Osteoblast (primary cell): ENCODE measurements around the gene TOR4A. TPM values are rescaled to one million over a fixed set of nuclear protein-coding genes. Genes with fewer than 3 reads are reported as not detected.

Experiments used
- DNase-seq: peaks from one replicate; pipeline ENCODE4 v3.0.0; 2011; ENCODE audit warnings: low spot score, mixed read lengths; ENCODE audit not compliant: insufficient read length; ENCODE audit errors: missing footprints
- H2AFZ ChIP-seq: 2 replicates; pipeline ENCODE4 v1.6.0; 2011; ENCODE audit warnings: mild to moderate bottlenecking, low read length
- H3K27ac ChIP-seq: 2 replicates; pipeline ENCODE4 v1.5.1; 2011; ENCODE audit warnings: mild to moderate bottlenecking, low read depth, low read length, moderate library complexity
- H3K27me3 ChIP-seq: 2 replicates; pipeline ENCODE4 v1.6.0; 2012; ENCODE audit warnings: mild to moderate bottlenecking, control low read depth, inconsistent platforms, low read length, moderate library complexity; ENCODE audit not compliant: insufficient read depth
- H3K36me3 ChIP-seq: 2 replicates; pipeline ENCODE4 v1.5.1; 2011; ENCODE audit warnings: mild to moderate bottlenecking, low read length, control low read depth, moderate library complexity; ENCODE audit not compliant: insufficient read depth
- H3K4me1 ChIP-seq: 2 replicates; pipeline ENCODE4 v1.5.1; 2011; ENCODE audit warnings: mild to moderate bottlenecking, low read length, control low read depth, moderate library complexity; ENCODE audit not compliant: insufficient read depth
- H3K4me2 ChIP-seq: 2 replicates; pipeline ENCODE4 v1.6.0; 2011; ENCODE audit warnings: mild to moderate bottlenecking, low read length; ENCODE audit not compliant: insufficient read depth
- H3K4me3 ChIP-seq: fragments of 200-600 bp; sonication (generic); 3 replicates; pipeline ENCODE4 v1.5.1; 2012; ENCODE audit warnings: mild to moderate bottlenecking, low read length, inconsistent platforms; ENCODE audit not compliant: insufficient read depth
- H3K79me2 ChIP-seq: 2 replicates; pipeline ENCODE4 v1.6.0; 2012; ENCODE audit warnings: mild to moderate bottlenecking, low read length, control low read depth, inconsistent platforms; ENCODE audit not compliant: insufficient read depth
- H3K9me3 ChIP-seq: 2 replicates; pipeline ENCODE4 v1.5.1; 2011; ENCODE audit warnings: low read depth, low read length, control low read depth
- H4K20me1 ChIP-seq: 2 replicates; pipeline ENCODE4 v1.6.0; 2012; ENCODE audit warnings: mild to moderate bottlenecking, low read length, control low read depth; ENCODE audit not compliant: insufficient read depth
- CTCF ChIP-seq: IDR thresholded peaks from 2 replicates; pipeline ENCODE4 v1.5.1; 2011; ENCODE audit warnings: mild to moderate bottlenecking, low read depth, low read length, moderate library complexity; ENCODE audit errors: extremely low read depth
- total RNA-seq: library from RNA; depleted of rRNA; stranded (reverse); fragments of >200 nt; gene quantifications from 2 replicates; pipeline ENCODE4 v1.2.3, GENCODE V29; 2012

The TOR4A gene
- total RNA-seq, 1 donor, result 2.5 TPM

GRCh38 chr9:137319739-137320551 lies 42.4 kb downstream of the TOR4A start:
- peaks cover 3% of the 10 kb centered on the region for H4K20me1 ChIP-seq
- H3K27ac ChIP-seq, result no peak overlapping the region
- no peaks in the 10 kb centered on the region for H3K27me3 ChIP-seq
- no peaks in the 10 kb centered on the region for H3K9me3 ChIP-seq
- TF ChIP-seq CTCF, result no peak
- H3K79me2 ChIP-seq, result no peaks in the 10 kb centered on the region
- peak; percentile 85 for DNase-seq
- no peak overlapping the region for H3K4me3 ChIP-seq
- H2AFZ ChIP-seq, result no peak overlapping the region
- no peak overlapping the region for H3K4me2 ChIP-seq
- no peaks in the 10 kb centered on the region for H3K4me1 ChIP-seq
- no peaks in the 10 kb centered on the region for H3K36me3 ChIP-seq

- Histone ChIP-seq H2AFZ (no peak overlapping the region), H3K27me3 (no peaks in the 10 kb centered on the region), H3K36me3 (no peaks in the 10 kb centered on the region), H3K79me2 (no peaks in the 10 kb centered on the region), H3K4me2 (no peak overlapping the region), H3K9me3 (no peaks in the 10 kb centered on the region), H3K4me3 (no peak overlapping the region), H4K20me1 (peaks cover 3% of the 10 kb centered on the region), H3K27ac (no peak overlapping the region), H3K4me1 (no peaks in the 10 kb centered on the region)
- no peak for TF ChIP-seq CTCF
- peak; percentile 87 for DNase-seq
Measured at GRCh38 chr9:137320555-137321384, 43.2 kb downstream of the TOR4A start.

- Histone ChIP-seq H3K79me2 (no peaks in the 10 kb centered on the region), H3K4me1 (no peaks in the 10 kb centered on the region), H3K27me3 (no peaks in the 10 kb centered on the region), H3K4me2 (no peak overlapping the region), H3K9me3 (no peaks in the 10 kb centered on the region), H2AFZ (no peak overlapping the region), H3K27ac (no peak overlapping the region), H4K20me1 (peaks cover 3% of the 10 kb centered on the region), H3K4me3 (no peak overlapping the region), H3K36me3 (no peaks in the 10 kb centered on the region)
- TF ChIP-seq CTCF, result no peak
- peak; percentile 78 for DNase-seq
Measured at GRCh38 chr9:137321726-137322361, 44.3 kb downstream of the TOR4A start.
